HCT116 (cell line): Measurements from ENCODE around the gene AOC3.

Experiments
- EZH2phosphoT487 ChIP-seq: fragments of 200-600 bp; IDR thresholded peaks from 2 replicates; pipeline ENCODE4 v1.6.1; 2018; ENCODE audit warnings: antibody characterized with exemption, borderline replicate concordance
- TF ChIP-seq, protein P1 (sequence below), 3 experiments: fragments of 200-600 bp in 1 of 3; sonication (generic) in 1 of 3; IDR thresholded peaks in 2 of 3; conservative IDR thresholded peaks in 1 of 3; 2 replicates each; pipeline ENCODE4 v1.5.1; 2012 to 2017; ENCODE audit warnings: low read depth in 2 of 3, low read length in 2 of 3, antibody characterized with exemption in 1 of 3, borderline replicate concordance in 1 of 3, control low read depth in 1 of 3, mild to moderate bottlenecking in 1 of 3, mixed read lengths in 1 of 3, mixed run types in 1 of 3, moderate library complexity in 1 of 3; ENCODE audit not compliant: insufficient read depth in 1 of 3

DNA sequence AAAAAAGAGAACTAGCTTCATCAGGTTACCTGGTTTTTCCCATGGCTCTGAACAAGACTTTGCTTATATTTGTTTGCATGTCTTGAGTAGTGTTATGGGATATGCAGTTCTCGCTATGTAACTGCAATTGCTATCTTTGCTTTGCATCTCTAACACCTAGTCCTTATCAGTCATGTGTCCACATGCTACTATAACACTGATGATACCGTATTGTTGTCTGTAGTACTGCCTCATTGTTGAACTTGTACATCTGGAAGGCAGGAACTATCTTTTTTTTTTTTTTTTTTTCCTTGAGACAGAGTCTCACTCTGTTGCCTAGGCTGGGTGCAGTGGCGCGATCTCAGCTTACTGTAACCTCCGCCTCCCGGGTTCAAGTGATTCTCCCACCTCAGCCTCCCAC lies 15.3 kb upstream of the AOC3 start:
- TF ChIP-seq, protein P1, sequence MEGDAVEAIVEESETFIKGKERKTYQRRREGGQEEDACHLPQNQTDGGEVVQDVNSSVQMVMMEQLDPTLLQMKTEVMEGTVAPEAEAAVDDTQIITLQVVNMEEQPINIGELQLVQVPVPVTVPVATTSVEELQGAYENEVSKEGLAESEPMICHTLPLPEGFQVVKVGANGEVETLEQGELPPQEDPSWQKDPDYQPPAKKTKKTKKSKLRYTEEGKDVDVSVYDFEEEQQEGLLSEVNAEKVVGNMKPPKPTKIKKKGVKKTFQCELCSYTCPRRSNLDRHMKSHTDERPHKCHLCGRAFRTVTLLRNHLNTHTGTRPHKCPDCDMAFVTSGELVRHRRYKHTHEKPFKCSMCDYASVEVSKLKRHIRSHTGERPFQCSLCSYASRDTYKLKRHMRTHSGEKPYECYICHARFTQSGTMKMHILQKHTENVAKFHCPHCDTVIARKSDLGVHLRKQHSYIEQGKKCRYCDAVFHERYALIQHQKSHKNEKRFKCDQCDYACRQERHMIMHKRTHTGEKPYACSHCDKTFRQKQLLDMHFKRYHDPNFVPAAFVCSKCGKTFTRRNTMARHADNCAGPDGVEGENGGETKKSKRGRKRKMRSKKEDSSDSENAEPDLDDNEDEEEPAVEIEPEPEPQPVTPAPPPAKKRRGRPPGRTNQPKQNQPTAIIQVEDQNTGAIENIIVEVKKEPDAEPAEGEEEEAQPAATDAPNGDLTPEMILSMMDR (IDR thresholded peaks at IDR 0.05 in 2 of 3, conservative IDR thresholded peaks at IDR 0.05 in 1 of 3; ENCODE audit: borderline replicate concordance in 1 of 3, insufficient read depth in 1 of 3, low read depth in 2 of 3, low read length in 2 of 3), result no peak
- no peak for TF ChIP-seq EZH2phosphoT487
